ENCODE data around the gene FAM136A.
A peak's percentile ranks its signal among the peaks of the same experiment; 100 is the strongest.
"Not testable (repeated sequence)": the region's sequence is repeated elsewhere in the genome, so short reads cannot be mapped to it uniquely, and the experiment has no call there.

FAM136A gene

GRCh38 chr2:70297828-70298227, 4.0 kb downstream of the FAM136A start:
- not testable (repeated sequence) for DNase-seq (ENCODE audit: low read depth in 2 of 2)

DNA sequence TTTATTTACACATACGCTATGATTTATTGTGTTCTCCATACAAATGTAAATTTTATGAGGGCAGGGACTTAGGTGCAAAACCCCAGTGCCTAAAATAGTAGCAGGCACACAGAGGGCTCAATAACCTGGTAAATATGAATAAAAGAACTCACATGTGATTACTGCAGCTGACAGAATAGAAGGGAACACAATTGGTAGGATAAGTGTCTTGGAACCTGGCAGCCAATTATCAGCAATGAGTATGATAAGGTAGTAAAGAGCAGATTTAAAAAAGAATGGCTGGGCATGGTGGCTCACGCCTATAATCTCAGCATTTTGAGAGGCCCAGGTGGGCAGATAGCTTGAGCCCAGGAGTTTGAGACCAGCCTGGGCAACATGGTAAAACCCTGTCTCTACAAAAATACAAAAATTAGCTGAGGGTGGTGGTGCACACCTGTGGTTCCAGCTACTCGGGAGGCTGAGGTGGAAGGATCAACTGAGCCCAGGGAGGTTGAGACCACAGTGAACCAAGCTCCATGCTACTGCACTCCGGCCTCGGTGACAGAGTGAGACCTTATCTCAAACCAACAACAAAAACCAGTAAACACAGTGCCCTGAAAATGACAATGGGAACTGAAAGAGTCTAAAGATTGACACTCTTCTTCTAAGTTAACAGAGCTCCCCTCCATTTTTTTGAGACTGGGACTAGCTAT, 18.2 kb downstream of the FAM136A start:
- no peak for DNase-seq (ENCODE audit: low read depth in 2 of 2)

DNA sequence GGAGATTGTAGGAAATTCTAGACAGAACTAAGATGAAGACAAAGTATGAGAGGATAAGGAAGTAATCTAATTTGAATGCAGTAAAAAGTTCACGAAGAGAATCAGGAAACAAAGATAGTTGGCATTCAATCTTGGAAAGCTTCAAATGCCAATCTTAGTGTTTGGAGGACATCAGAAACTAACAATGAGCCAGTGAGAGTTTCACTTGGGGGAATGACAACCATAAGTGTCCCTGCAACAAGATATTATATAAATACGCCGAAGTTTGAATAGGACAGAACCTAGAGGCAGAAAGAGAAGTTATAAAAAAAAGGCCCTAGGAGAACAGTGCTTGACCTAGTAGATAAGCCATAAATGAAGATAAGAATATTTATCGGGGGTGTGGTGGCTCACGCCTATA, 19.4 kb downstream of the FAM136A start:
- DNase-seq (ENCODE audit: low read depth in 2 of 2): no peak

DNA sequence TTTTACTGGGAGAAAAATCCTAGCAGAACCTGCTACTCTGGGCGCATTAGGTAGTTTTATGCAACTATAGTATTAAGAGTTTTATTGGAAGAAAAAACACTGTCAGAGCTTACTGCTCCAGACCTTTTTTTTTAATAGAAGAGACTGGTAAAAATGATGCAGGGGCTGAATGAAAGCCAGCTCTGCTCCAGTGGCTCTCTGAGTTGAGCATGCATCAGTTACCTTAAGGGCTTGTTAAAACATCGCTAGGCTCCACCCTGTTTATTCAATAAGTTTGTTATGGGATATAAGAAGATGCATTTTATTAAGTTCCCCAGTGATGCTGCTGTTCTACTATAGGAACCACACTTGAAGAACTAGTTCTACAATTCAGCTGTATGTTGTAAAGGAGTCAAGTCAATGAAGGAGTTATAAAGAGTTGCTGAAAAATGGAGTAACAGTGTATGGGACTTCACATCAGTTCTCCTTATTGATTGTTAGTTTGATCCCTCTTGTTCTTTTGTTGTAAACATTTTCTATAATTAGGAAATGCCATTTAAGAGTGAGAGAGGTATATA, 21.5 kb downstream of the FAM136A start:
- no peak for DNase-seq (ENCODE audit: low read depth in 2 of 2)

DNA sequence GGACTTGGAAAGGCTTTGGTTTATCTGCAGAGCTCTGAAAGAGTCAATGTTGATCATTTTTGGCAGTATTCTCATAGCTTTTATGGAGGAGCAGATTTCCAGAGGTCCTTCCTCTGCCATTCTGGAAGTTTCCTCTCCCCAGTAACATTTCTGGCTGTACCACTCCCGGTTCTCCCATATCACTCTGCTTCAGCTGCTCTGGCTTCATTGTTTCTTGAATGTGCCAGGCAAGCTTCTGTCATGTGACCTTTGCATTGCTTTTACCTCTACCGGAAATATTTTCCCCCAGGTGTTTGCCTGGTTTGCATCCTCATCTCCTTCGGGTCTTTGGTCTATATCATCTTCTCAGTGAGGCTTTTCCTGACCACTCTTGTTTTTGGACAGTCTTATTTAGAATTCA, 31.5 kb downstream of the FAM136A start:
- no peak for DNase-seq (ENCODE audit: low read depth in 2 of 2)

DNA sequence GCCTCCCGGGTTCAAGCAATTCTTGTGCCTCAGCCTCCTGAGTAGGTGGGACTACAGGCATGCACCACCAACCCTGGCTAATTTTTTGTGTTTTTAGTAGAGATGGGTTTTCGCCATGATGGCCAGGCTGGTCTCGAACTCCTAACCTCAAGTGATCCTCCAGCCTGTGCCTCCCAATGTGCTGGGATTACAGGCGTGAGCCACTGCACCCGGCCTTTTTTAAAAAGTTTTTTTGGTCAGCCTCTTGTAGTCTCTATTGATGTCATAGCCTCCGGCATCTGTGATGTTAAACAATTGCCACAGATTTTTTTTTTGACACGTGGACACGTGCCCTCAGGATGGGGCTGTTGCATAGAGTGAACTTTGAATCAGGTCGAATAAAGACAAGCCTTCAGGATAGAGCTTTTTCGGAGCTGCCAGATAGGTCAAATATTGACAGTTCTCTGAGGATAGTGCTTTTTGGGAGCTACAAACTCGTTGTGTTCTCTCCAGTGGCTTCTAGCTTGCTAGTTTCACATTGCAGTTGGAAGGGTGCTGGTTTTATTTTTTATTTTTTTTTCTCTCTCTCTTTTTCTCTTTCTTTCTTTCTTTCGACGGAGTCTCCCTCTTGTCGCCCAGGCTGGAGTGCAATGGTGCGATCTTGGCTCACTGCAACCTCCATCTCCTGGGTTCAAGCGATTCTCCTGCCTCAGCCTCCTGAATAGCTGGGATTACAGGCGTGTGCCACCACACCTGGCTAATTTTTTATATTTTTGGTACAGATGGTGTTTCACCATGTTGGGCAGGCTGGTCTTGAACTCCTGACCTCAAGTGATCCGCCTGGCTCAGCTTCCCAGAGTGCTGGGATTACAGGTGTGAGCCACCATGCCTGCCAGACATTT, 32.2 kb downstream of the FAM136A start:
- not testable (repeated sequence) for DNase-seq (ENCODE audit: low read depth in 2 of 2)

- not testable (repeated sequence) for DNase-seq (ENCODE audit: low read depth in 2 of 2)
These were observed 34.9 kb downstream of the FAM136A start for GRCh38 chr2:70266925-70267324.

GRCh38 chr2:70261501-70261900, 40.4 kb downstream of the FAM136A start:
- DNase-seq (ENCODE audit: low read depth in 2 of 2): no peak

GRCh38 chr2:70258532-70258875, 43.4 kb downstream of the FAM136A start:
- no peak for DNase-seq (ENCODE audit: low read depth in 2 of 2)

DNA sequence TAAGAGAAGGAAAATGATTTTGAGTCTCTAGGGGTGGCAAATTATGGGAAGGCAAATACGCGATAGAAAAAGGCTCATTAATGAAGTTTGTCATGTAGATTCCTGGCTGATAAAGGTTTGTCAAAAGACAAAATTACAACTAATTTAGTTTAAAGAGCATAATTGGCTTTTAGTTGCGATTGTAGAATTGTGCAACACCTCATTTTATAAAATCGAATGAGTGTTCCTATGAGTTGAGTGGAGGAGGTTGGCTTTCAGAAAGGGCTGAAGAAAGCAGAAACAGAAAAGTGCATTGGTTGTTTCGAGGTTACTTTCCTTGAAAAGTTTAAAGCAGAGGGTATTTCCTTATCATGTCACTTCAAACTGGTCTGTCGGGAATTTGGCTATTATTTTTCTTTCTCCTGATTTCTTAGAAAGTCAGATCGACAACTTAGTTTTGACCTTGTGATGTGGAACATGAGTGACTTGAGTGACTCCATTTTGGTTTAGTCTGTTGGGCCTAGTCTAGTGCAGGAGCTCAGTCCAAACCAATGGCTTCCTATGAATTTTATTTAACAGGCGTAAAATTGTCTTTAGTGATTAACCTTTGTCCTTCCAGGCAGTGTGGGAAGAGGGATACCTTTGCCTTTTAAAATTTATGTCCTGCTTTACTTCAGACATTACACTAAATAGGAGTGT, 46.1 kb downstream of the FAM136A start:
- no peak for DNase-seq (ENCODE audit: low read depth in 2 of 2)

- DNase-seq (ENCODE audit: low read depth in 2 of 2): no peak
These were observed 51.4 kb downstream of the FAM136A start for GRCh38 chr2:70250434-70250833.

GRCh38 chr2:70248181-70248847, 53.6 kb downstream of the FAM136A start, which contains the start of gene TIA1:
Gene TIA1, minus strand, starts transcription at chr2:70248628. Its CDS starts 198 bp downstream, at chr2:70248430.
- DNase-seq (ENCODE audit: low read depth in 2 of 2): peak; percentile 96

DNA sequence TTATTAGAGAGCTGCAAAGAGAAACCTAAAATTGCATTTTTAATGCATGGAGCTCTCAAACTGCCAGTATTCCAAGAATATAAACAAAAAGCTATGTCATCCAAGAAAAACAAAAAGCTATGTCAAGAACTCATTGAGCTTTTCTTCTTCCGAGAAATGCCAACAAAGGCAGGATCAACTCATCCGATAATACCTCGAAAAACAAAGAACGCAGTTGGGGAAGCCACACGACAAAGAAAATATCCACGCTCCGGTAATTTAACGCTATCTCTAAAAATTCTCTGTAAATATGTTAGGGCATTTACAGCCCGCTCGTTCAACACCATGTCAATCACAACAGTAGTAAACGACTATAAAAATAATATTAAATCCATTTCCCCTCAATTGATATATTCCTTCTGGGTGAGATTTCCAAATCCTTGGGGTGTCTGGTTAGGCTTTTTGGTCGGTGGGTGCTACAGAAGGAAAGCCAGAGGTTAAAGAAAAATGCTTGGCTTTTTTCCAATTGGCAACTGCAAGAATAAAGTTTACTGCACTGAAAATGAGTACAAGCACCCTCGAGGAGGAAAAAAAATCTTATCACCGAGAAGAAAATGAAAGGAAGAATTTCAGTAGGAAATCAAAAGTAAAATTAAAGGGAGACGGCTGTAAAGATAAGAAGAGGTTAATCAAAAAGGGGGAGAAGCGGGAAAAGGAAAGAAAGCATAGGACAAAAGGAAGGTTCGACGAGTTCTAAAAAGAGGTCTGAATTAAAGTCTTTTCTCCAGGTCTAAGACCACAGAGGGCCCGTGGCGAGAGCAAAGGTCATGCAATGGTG, 54.3 kb downstream of the FAM136A start:
- no peak for DNase-seq (ENCODE audit: low read depth in 2 of 2)
